Measurements from ENCODE around the gene CCDC171.

DNA sequence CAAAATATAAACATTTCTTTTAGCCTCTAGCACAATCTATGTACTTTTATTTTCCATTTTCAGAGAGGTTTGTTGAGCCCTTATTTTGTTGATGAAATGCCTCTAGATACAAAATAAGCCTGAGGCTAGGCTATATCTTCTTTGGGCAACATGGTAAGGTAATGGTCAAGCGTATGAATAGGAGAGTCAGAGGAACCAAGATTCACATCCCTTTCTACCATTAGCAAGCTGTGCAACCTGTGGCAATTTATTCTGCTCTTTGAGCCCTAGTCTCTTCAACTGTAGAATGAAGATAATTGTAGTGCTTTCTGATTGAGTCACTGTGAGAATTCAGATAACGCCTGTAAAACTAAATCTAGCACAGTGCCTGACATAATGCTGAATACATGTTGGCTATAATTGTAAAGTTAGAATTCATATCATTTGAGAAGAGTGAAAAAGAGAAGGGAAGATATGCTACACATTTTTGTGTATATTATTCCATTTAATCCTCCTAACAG, 412.5 kb downstream of the CCDC171 start:
- no peak for TF ChIP-seq POLR2A (IDR thresholded peaks at IDR 0.05)
- TF ChIP-seq, protein P1, sequence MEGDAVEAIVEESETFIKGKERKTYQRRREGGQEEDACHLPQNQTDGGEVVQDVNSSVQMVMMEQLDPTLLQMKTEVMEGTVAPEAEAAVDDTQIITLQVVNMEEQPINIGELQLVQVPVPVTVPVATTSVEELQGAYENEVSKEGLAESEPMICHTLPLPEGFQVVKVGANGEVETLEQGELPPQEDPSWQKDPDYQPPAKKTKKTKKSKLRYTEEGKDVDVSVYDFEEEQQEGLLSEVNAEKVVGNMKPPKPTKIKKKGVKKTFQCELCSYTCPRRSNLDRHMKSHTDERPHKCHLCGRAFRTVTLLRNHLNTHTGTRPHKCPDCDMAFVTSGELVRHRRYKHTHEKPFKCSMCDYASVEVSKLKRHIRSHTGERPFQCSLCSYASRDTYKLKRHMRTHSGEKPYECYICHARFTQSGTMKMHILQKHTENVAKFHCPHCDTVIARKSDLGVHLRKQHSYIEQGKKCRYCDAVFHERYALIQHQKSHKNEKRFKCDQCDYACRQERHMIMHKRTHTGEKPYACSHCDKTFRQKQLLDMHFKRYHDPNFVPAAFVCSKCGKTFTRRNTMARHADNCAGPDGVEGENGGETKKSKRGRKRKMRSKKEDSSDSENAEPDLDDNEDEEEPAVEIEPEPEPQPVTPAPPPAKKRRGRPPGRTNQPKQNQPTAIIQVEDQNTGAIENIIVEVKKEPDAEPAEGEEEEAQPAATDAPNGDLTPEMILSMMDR (IDR thresholded peaks at IDR 0.05), result no peak

Measured in thyroid gland (tissue), 4 donors.